Neuronal stem cell (in vitro differentiated cells): Measurements from ENCODE around the gene C16orf89.
"Not testable (repeated sequence)": the region's sequence is repeated elsewhere in the genome, so short reads cannot be mapped to it uniquely, and the experiment has no call there.

Source experiments
- DNase-seq: peaks from one replicate; pipeline ENCODE4 v3.0.0-alpha.2; 2013; ENCODE audit warnings: low spot score
- H2AFZ ChIP-seq: one replicate; pipeline ENCODE4 v1.6.1; 2013; ENCODE audit warnings: mild to moderate bottlenecking, low read length, inconsistent platforms
- H2AK5ac ChIP-seq: 2 replicates; pipeline ENCODE4 v1.6.1; 2013; ENCODE audit warnings: low read depth, mild to moderate bottlenecking, inconsistent platforms, low read length, moderate library complexity, mixed read lengths
- H2BK120ac ChIP-seq: 2 replicates; pipeline ENCODE4 v1.6.1; 2013; ENCODE audit warnings: low read depth, mild to moderate bottlenecking, inconsistent platforms, low read length, moderate library complexity, mixed read lengths
- H2BK12ac ChIP-seq: one replicate; pipeline ENCODE4 v1.6.1; 2013; ENCODE audit warnings: low read length, inconsistent platforms
- H2BK15ac ChIP-seq: 2 replicates; pipeline ENCODE4 v1.6.1; 2013; ENCODE audit warnings: mild to moderate bottlenecking, low read length, inconsistent platforms, mixed read lengths
- H2BK5ac ChIP-seq: one replicate; pipeline ENCODE4 v1.6.1; 2013; ENCODE audit warnings: inconsistent platforms, mild to moderate bottlenecking, low read length, moderate library complexity
- H3K14ac ChIP-seq: one replicate; pipeline ENCODE4 v1.6.1; 2013; ENCODE audit warnings: low read length, inconsistent platforms
- H3K18ac ChIP-seq: 2 replicates; pipeline ENCODE4 v1.6.1; 2013; ENCODE audit warnings: low read length, inconsistent platforms
- H3K23ac ChIP-seq: 2 replicates; pipeline ENCODE4 v1.6.1; 2013; ENCODE audit warnings: low read depth, mild to moderate bottlenecking, mixed read lengths, low read length, inconsistent platforms; ENCODE audit not compliant: poor library complexity
- H3K27ac ChIP-seq: replicated peaks from 3 replicates; pipeline ENCODE4 v1.5.1; 2013; ENCODE audit warnings: low read length, inconsistent platforms
- H3K27me3 ChIP-seq, 3 experiments: 2 replicates each; pipeline ENCODE4 v1.6.1; 2013; ENCODE audit warnings: low read length in 3 of 3, mild to moderate bottlenecking in 2 of 3, inconsistent platforms in 1 of 3, low read depth in 1 of 3, mixed read lengths in 1 of 3, moderate library complexity in 1 of 3; ENCODE audit not compliant: control insufficient read depth in 3 of 3, insufficient read depth in 3 of 3
- H3K36me3 ChIP-seq, 2 donors: replicated peaks in 1 of 2; 2 replicates each; pipeline ENCODE4 v1.6.1; 2013; ENCODE audit warnings: low read length in 2 of 2; ENCODE audit not compliant: control insufficient read depth in 2 of 2, insufficient read depth in 2 of 2
- H3K4ac ChIP-seq: 2 replicates; pipeline ENCODE4 v1.6.1; 2013; ENCODE audit warnings: inconsistent platforms, mild to moderate bottlenecking, low read length, moderate library complexity
- H3K4me1 ChIP-seq, 2 donors: 1 replicate in 1 of 2; 2 replicates in 1 of 2; pipeline ENCODE4 v1.6.1; 2013; ENCODE audit warnings: low read length in 2 of 2, low read depth in 1 of 2; ENCODE audit not compliant: control insufficient read depth in 2 of 2, insufficient read depth in 1 of 2
- H3K4me2 ChIP-seq: one replicate; pipeline ENCODE4 v1.6.1; 2013; ENCODE audit warnings: mild to moderate bottlenecking, low read length, inconsistent platforms; ENCODE audit not compliant: insufficient read depth, poor library complexity, severe bottlenecking
- H3K4me3 ChIP-seq, 2 donors: 2 replicates each; pipeline ENCODE4 v1.5.1; 2013; ENCODE audit warnings: low read length in 2 of 2, mild to moderate bottlenecking in 2 of 2, inconsistent platforms in 1 of 2, moderate library complexity in 1 of 2
- H3K79me1 ChIP-seq: one replicate; pipeline ENCODE4 v1.6.1; 2013; ENCODE audit warnings: low read depth, mild to moderate bottlenecking, inconsistent platforms, low read length, moderate library complexity
- H3K9ac ChIP-seq: one replicate; pipeline ENCODE4 v1.6.1; 2013; ENCODE audit warnings: mild to moderate bottlenecking, low read depth, low read length, inconsistent platforms; ENCODE audit not compliant: poor library complexity
- H3K9me3 ChIP-seq, 2 donors: replicated peaks in 1 of 2; 2 replicates each; pipeline versions ENCODE3 to v1.6.1; 2013; ENCODE audit warnings: low read length in 2 of 2, mild to moderate bottlenecking in 2 of 2, inconsistent platforms in 1 of 2, low read depth in 1 of 2, mixed read lengths in 1 of 2, moderate library complexity in 1 of 2; ENCODE audit not compliant: control insufficient read depth in 2 of 2, insufficient read depth in 1 of 2
- H4K8ac ChIP-seq: one replicate; pipeline ENCODE4 v1.6.1; 2013; ENCODE audit warnings: low read depth, mild to moderate bottlenecking, inconsistent platforms, low read length, moderate library complexity
- H4K91ac ChIP-seq: one replicate; pipeline ENCODE4 v1.6.1; 2013; ENCODE audit warnings: low read length, low read depth, mild to moderate bottlenecking, inconsistent platforms; ENCODE audit not compliant: poor library complexity
- WGBS, 2 donors: extraction: QIAGEN DNeasy Blood & Tissue Kit; methylation state at CpG; one replicate each; pipeline ENCODE4 v1.1.7; 2013; ENCODE audit warnings: missing lambda C conversion rate in 2 of 2, mixed read lengths in 1 of 2; ENCODE audit not compliant: insufficient read length in 2 of 2, insufficient replicate concordance in 1 of 2; ENCODE audit errors: extremely low coverage in 2 of 2; 5-methylcytosine and 5-hydroxymethylcytosine counted together

The C16orf89 gene

DNA sequence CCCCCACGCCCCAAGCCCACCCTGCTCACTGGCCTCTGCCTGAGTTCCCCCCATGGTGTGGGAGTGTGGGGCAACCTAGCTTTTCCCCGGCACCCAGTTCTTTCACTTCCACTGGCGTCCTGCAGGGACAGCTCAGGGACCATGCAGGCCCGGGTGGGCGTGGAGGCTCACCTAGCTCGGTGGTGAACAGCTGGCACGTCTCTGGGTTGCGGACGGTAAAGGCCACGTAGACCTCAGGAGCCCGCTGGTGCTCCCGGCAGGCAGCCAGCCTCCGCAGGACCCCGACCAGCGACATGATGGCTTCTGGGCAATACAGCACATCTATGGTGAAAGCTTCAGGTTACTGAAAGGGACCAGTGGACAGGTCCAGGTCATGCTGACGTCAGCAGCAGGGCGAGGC lies 23.2 kb upstream of the C16orf89 start:
- H3K36me3 ChIP-seq, result peaks cover 3 to 28% of the 10 kb centered on the region in 2 donors
- not testable (repeated sequence) for H3K14ac ChIP-seq, H3K79me1 ChIP-seq, H3K4me3 ChIP-seq, H3K4me2 ChIP-seq, H3K18ac ChIP-seq, DNase-seq, H2AFZ ChIP-seq, H4K91ac ChIP-seq, H2BK120ac ChIP-seq, H3K23ac ChIP-seq, H3K4me1 ChIP-seq, H3K4ac ChIP-seq, H3K9me3 ChIP-seq, H3K27ac ChIP-seq, H2BK5ac ChIP-seq, H2BK15ac ChIP-seq, H2BK12ac ChIP-seq, H3K27me3 ChIP-seq, H4K8ac ChIP-seq, H3K9ac ChIP-seq, H2AK5ac ChIP-seq
- no CpG with 5 or more reads among the region's 17 CpGs for WGBS, 2 donors

DNA sequence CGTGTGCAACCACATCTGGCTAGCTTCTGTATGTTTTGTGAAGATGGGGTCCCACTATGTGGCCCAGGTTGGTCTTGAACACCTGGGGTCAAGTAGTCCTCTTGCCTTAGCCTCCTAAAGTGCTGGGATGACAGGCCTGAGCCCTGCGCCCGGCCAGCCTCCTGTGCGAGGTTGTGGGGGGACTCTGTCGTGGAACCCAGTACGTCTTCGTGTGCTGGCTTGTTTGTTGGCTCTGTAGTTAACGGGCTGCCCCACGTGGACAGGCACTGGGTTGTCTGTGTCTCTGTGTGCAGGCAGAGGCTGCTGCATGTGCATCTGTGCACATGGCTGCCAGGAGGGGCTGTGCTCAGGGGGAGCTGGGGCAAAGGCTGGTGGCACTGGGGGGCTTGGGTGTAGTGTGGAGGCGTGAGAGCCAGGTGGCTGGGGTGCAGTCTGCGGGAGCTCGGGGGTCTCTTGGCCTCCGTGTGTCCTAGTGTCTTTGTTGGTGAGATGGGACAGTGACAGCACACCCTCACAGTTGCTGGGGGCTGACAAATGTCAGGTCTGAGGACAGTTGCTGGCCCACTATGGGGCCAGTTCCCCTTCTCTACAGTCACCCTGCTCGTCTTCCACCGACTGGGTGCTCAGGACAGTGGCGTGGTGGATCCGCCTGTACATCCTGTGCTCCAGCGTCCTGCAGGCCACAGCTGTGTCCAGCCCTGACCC lies 22.5 kb upstream of the C16orf89 start:
- H3K9ac ChIP-seq, H2BK12ac ChIP-seq, H3K14ac ChIP-seq, H3K4me1 ChIP-seq, H4K8ac ChIP-seq, H3K4me2 ChIP-seq, DNase-seq, H3K27ac ChIP-seq, H3K4ac ChIP-seq, H2AK5ac ChIP-seq, H2AFZ ChIP-seq, H3K18ac ChIP-seq, H3K4me3 ChIP-seq, H2BK15ac ChIP-seq, H3K79me1 ChIP-seq, H3K9me3 ChIP-seq, H2BK120ac ChIP-seq, H4K91ac ChIP-seq, H3K23ac ChIP-seq, H2BK5ac ChIP-seq, H3K27me3 ChIP-seq: not testable (repeated sequence)
- H3K36me3 ChIP-seq, result peaks cover 3 to 28% of the 10 kb centered on the region in 2 donors
- no CpG with 5 or more reads among the region's 18 CpGs for WGBS, 2 donors

DNA sequence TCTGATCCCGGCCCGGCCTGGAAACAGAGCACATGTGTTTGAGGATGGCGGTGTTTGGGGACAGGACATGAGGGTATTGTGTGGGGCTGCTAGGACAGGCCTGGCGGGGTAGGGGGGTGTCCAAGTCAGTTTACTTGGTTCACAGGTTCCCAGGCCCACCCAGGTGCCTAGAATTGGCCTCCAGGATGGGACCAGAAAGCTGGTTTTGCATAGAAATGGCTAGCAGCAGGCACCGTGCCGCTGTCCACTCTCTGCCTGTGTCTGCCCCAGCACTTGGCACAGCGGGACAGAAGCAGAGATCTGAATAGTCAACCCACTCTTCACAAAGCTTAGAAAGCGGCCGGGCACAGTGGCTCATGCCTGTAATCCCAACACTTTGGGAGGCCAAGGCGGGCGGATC lies 20.0 kb upstream of the C16orf89 start:
- H3K27ac ChIP-seq, H3K4me2 ChIP-seq, H4K8ac ChIP-seq, H2BK5ac ChIP-seq, H2AK5ac ChIP-seq, H3K27me3 ChIP-seq, H3K23ac ChIP-seq, H3K18ac ChIP-seq, H3K9me3 ChIP-seq, H3K14ac ChIP-seq, H2AFZ ChIP-seq, H2BK15ac ChIP-seq, H4K91ac ChIP-seq, DNase-seq, H3K9ac ChIP-seq, H3K4me3 ChIP-seq, H2BK12ac ChIP-seq, H3K4me1 ChIP-seq, H3K4ac ChIP-seq, H3K79me1 ChIP-seq, H2BK120ac ChIP-seq: not testable (repeated sequence)
- peaks cover 3 to 28% of the 10 kb centered on the region in 2 donors for H3K36me3 ChIP-seq
- WGBS, 2 donors, result no CpG with 5 or more reads among the region's 11 CpGs

DNA sequence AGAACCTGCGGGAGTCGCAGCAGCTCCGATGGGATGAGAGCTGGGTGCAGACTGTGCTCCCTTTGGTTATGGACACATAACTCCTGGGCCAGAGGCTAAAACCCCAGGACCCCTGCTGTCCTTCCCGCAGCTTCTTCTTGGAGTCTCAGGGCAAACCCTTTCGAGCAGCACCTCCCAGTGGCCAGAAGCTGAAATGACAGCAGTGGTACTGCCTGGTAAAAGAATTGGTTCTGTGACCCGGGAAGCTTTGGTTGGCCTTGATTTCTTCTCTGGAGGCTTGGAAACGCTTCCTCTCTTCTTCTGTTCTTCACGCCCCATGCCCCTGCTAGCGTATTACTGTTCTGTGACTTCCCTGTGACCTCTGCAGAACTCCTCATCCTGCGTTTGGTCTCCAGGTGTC lies 19.0 kb upstream of the C16orf89 start:
- H3K36me3 ChIP-seq, result peaks cover 3 to 23% of the 10 kb centered on the region in 2 donors
- not testable (repeated sequence) for H3K18ac ChIP-seq, H3K4ac ChIP-seq, H3K4me3 ChIP-seq, H2AFZ ChIP-seq, H2BK15ac ChIP-seq, H2BK12ac ChIP-seq, H4K91ac ChIP-seq, H3K27ac ChIP-seq, H3K27me3 ChIP-seq, H3K79me1 ChIP-seq, H2AK5ac ChIP-seq, H4K8ac ChIP-seq, H3K23ac ChIP-seq, H3K9ac ChIP-seq, H3K14ac ChIP-seq, H2BK120ac ChIP-seq, H3K4me2 ChIP-seq, H3K9me3 ChIP-seq, H2BK5ac ChIP-seq, H3K4me1 ChIP-seq
- peak; percentile 44 for DNase-seq
- WGBS, 2 donors, result no CpG with 5 or more reads among the region's 10 CpGs
